KBM-7 (cell line): ENCODE measurements around the gene PRDX1.
"Not testable (repeated sequence)": the region's sequence is repeated elsewhere in the genome, so short reads cannot be mapped to it uniquely, and the experiment has no call there.

ENCODE experiments used
- DNase-seq: peaks from one replicate; pipeline ENCODE4 v3.0.0-alpha.2; 2015
- in situ Hi-C: fragments of 300-500 bp; cut with MboI; formaldehyde crosslinking; loops from 2 replicates; pipeline ENCODE4 v1.14.3; 2020; ENCODE audit warnings: low sequenced_read_pairs, low pct_unique_long_range_greater_than_20kb, mixed read lengths

The PRDX1 gene

DNA sequence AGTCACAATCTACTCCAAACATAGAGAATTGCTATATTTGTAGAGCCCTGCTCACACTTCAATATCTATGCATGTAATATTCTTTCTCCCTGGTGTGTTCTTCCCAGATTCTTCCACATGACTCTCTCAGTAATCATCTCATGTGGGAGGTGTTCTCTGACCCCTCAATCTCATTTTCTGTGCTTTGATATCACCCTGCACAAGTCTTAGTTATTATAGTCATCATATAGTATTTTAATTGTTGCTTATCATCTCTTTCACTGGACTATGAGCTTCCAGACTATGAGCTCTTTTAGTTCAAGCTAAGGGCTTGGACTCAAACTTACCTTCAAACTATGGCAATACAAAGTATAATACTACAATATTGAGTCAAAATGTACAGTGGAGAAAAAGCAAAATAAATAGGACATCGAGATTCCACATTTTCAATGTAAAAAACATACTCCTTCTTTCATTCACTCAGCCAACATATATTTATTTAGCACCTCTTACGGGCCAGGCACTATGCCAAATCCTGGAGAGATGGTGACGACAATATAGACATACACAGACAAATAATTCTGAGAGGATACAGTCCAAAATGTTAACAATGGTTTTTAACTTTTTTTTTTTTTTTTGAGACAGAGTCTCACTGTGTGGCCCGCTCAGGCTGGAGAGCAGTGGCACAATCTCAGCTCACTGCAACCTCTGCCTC is 43.4 kb downstream of the PRDX1 start:
- in situ Hi-C loops: no loop called here
- DNase-seq: no peak

DNA sequence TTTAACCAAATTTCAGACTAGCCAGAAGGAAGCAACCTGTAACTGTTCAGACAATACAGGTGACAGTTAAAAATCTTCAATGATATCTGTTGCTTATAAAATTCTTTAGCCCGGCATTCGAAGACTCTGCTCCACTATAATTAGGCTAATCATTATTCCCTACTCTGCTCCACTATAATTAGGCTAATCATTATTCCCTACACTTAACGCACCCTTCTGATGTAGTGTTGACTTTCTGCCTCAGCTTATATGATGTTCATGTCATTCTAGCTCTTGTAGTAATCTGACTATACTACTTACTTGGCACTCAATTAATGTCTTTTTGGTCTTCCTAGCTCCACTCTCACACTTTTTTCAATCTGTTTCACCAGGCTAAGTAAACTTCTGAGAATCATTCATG is 44.0 kb downstream of the PRDX1 start:
- no peak for DNase-seq
- in situ Hi-C loops: no loop called here

DNA sequence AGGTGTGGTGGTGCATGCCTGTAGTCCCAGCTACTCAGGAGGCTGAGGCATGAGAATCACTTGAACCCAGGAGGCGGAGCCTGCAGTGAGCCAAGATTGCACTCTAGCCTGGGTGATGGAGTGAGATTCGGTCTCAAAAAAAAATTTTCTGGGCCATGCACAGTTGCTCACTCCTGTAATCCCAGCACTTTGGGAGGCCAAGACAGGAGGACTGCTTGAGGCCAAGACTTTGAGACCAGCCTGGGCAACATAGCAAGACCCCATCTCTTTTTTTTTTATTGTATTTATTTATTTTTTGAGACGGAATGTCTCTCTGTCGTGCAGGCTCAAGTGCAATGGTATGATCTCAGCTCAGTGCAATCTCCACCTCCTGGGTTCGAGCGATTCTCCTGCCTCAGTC is 47.5 kb downstream of the PRDX1 start:
- in situ Hi-C loops, DNase-seq: not testable (repeated sequence)

GRCh38 chr1:45473302-45473701 is 48.4 kb downstream of the PRDX1 start:
- no peak for DNase-seq
- in situ Hi-C loops: no loop called here

DNA sequence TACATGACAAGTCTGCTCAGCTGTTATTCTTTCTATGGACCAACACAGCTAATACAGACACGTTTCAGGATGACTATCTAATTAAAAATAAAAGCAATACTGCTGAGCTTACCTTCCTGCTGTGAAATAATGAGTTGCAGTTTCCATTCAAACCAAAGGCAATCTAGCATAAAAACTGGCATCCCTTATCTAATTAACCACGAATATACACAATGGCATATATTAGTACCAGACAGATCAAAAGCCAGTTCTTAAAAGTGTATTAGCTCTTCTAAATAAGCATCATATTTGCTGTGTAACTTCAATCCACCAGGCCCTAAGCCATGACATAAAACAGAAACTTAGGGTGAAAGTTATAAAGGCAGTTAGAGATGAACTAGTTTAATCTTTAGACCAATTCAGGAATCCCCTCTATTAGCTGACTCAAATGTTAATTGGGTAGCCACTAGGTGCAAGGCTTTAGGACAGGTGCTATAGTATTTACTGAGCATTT is 51.3 kb downstream of the PRDX1 start:
- DNase-seq: no peak
- in situ Hi-C loops: no loop called here

DNA sequence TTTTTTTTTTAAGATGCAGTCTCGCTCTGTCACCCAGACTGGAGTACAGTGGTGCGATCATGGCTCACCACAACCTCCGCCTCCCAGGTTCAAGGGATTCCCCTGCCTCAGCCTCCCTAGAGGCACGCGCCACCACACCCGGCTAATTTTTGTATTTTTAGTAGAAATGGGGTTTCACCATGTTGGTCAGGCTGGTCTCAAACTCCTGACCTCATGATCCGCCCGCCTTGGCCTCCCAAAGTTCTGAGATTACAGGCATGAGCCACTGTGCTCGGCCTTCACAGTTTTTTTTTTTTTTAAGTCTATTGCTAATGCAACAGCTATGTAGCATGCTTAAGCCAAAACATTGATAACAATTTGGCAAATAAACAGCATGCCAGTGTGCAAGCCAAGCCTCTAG is 54.3 kb downstream of the PRDX1 start:
- DNase-seq, in situ Hi-C loops: not testable (repeated sequence)

DNA sequence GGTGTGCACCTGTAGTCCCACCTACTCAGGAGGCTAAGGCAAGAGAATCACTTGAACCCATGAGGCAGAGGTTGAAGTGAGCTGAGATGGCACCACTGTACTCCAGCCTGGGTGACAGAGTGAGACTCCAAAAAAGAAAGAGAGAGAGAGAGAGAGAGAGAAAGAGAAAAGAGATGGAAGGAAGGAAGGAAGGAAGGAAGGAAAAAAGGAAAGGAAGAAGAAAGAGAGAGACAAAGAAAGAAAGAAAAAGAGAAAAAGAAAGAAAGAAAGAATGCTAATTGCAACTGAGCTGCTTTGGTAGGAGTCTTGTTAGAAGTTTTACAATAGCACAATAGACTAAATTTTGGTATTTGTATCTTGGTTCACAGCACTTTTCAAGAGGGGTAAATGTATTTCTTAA is 56.4 kb downstream of the PRDX1 start:
- in situ Hi-C loops: no loop called here
- no peak for DNase-seq
